Measurements from ENCODE around the gene CCR7.

GRCh38 chr17:40541060-40541872 lies 24.0 kb downstream of the CCR7 start:
- no peak for TF ChIP-seq POLR2A (IDR thresholded peaks at IDR 0.05)
- no peak for TF ChIP-seq CTCF (IDR thresholded peaks at IDR 0.05)
